ENCODE measurements around the gene IKBKG.
"Not testable (repeated sequence)": the region's sequence is repeated elsewhere in the genome, so short reads cannot be mapped to it uniquely, and the experiment has no call there.

GRCh38 chrX:154590415-154590814, 43.0 kb downstream of the IKBKG start:
- TF ChIP-seq, protein P1, sequence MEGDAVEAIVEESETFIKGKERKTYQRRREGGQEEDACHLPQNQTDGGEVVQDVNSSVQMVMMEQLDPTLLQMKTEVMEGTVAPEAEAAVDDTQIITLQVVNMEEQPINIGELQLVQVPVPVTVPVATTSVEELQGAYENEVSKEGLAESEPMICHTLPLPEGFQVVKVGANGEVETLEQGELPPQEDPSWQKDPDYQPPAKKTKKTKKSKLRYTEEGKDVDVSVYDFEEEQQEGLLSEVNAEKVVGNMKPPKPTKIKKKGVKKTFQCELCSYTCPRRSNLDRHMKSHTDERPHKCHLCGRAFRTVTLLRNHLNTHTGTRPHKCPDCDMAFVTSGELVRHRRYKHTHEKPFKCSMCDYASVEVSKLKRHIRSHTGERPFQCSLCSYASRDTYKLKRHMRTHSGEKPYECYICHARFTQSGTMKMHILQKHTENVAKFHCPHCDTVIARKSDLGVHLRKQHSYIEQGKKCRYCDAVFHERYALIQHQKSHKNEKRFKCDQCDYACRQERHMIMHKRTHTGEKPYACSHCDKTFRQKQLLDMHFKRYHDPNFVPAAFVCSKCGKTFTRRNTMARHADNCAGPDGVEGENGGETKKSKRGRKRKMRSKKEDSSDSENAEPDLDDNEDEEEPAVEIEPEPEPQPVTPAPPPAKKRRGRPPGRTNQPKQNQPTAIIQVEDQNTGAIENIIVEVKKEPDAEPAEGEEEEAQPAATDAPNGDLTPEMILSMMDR (conservative IDR thresholded peaks at IDR 0.05; ENCODE audit: low read depth, low read length), result not testable (repeated sequence)
- not testable (repeated sequence) for TF ChIP-seq POLR2A (IDR thresholded peaks at IDR 0.05; ENCODE audit: low read depth, low read length); CHD1 (IDR thresholded peaks at IDR 0.05; ENCODE audit: low read depth, low read length); RAD21 (IDR thresholded peaks at IDR 0.05; ENCODE audit: low read length); BHLHE40 (IDR thresholded peaks at IDR 0.05; ENCODE audit: low read depth, low read length); SMC3 (IDR thresholded peaks at IDR 0.05; ENCODE audit: low read depth, low read length); MXI1 (IDR thresholded peaks at IDR 0.05; ENCODE audit: borderline replicate concordance, low read depth, low read length); MAFK (IDR thresholded peaks at IDR 0.05; ENCODE audit: low read depth, low read length); USF2 (IDR thresholded peaks at IDR 0.05; ENCODE audit: low read depth, low read length); CEBPB (IDR thresholded peaks at IDR 0.05; ENCODE audit: low read depth, low read length); FOS (IDR thresholded peaks at IDR 0.05; ENCODE audit: low read depth, low read length)
